KMS-11 (cell line): ENCODE data around the gene ASPG.

ENCODE experiments used
- H2AFZ ChIP-seq: fragments of 200-600 bp; sonication (generic); 2 replicates; pipeline ENCODE4 v1.6.1; 2016; ENCODE audit warnings: antibody characterized with exemption, mixed run types, low read depth
- H3K27ac ChIP-seq: fragments of 200-600 bp; sonication (generic); 2 replicates; pipeline ENCODE4 v1.6.1; 2016; ENCODE audit warnings: mild to moderate bottlenecking, mixed run types
- H3K27me3 ChIP-seq: fragments of 200-600 bp; sonication (generic); 2 replicates; pipeline ENCODE4 v1.6.1; 2017; ENCODE audit warnings: mild to moderate bottlenecking, low read depth, mixed run types, moderate library complexity; ENCODE audit not compliant: insufficient read depth
- H3K36me3 ChIP-seq: fragments of 200-600 bp; sonication (generic); 2 replicates; pipeline ENCODE4 v1.6.1; 2017; ENCODE audit warnings: mild to moderate bottlenecking, mixed run types; ENCODE audit not compliant: insufficient read depth
- H3K4me1 ChIP-seq: fragments of 200-600 bp; sonication (generic); 2 replicates; pipeline ENCODE4 v1.6.1; 2016; ENCODE audit warnings: mild to moderate bottlenecking, low read depth, mixed run types; ENCODE audit not compliant: poor library complexity, severe bottlenecking
- H3K4me2 ChIP-seq: fragments of 200-600 bp; sonication (generic); 2 replicates; pipeline ENCODE4 v1.7.0; 2016; ENCODE audit warnings: mild to moderate bottlenecking, mixed run types
- H3K4me3 ChIP-seq: fragments of 200-600 bp; sonication (generic); IDR thresholded peaks from 2 replicates; pipeline ENCODE4 v1.6.1; 2017; ENCODE audit warnings: low read depth, low read length, mixed read lengths; ENCODE audit not compliant: insufficient read depth
- H3K79me2 ChIP-seq: fragments of 200-600 bp; sonication (generic); 2 replicates; pipeline ENCODE4 v1.6.1; 2016; ENCODE audit warnings: low read depth, mixed run types; ENCODE audit not compliant: insufficient read depth
- H3K9ac ChIP-seq: fragments of 200-600 bp; sonication (generic); 2 replicates; pipeline ENCODE4 v1.6.1; 2016; ENCODE audit warnings: mild to moderate bottlenecking, mixed run types
- H4K20me1 ChIP-seq: fragments of 200-600 bp; sonication (generic); 2 replicates; pipeline ENCODE4 v1.6.1; 2016; ENCODE audit warnings: mild to moderate bottlenecking, mixed run types; ENCODE audit not compliant: insufficient read depth
- CTCF ChIP-seq: fragments of 200-600 bp; sonication (generic); conservative IDR thresholded peaks from 2 replicates; pipeline ENCODE4 v1.6.1; 2017; ENCODE audit warnings: low read depth, mild to moderate bottlenecking, antibody characterized with exemption, low read length, moderate library complexity, mixed read lengths

The ASPG gene

DNA sequence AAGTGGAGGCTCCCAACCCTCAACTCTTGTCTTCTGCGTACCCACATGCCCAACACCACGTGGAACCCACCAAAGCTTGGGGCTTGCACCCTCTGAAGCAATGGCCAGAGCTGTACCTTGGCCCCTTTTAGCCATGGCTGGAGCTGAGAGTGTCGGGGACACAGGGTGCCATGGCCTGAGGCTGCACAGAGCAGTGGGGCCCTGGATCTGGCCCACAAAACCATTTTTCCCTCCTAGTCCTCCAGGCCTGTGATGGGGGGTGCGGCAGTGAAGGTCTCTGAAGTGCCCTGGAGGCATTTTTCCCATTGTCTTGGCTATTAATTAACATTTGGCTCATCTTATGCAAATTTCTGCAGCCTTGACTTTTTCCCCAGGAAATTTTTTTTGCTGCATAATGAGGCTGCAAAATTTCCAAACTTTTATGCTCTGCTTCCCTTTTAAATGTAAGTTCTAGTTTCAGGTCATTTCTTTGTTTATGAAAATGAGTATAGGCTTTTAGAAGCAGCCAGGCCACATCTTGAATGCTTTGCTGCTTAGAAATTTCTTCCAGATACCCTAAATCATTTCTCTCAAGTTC is 18.7 kb upstream of the ASPG start:
- Histone ChIP-seq H3K4me2 (no peak overlapping the region), H3K36me3 (no peaks in the 10 kb centered on the region), H3K27me3 (no peaks in the 10 kb centered on the region), H3K9ac (no peak overlapping the region), H2AFZ (no peak overlapping the region), H4K20me1 (no peaks in the 10 kb centered on the region), H3K4me1 (no peaks in the 10 kb centered on the region), H3K79me2 (no peaks in the 10 kb centered on the region), H3K27ac (no peak overlapping the region), H3K4me3 (no peak overlapping the region)
- no peak for TF ChIP-seq CTCF

GRCh38 chr14:104069541-104069940 is 16.0 kb upstream of the ASPG start:
- no peak overlapping the region for H3K9ac ChIP-seq
- no peaks in the 10 kb centered on the region for H3K27me3 ChIP-seq
- H3K4me3 ChIP-seq = no peak overlapping the region
- H3K4me1 ChIP-seq = no peaks in the 10 kb centered on the region
- no peak overlapping the region for H3K4me2 ChIP-seq
- H3K79me2 ChIP-seq = no peaks in the 10 kb centered on the region
- H3K36me3 ChIP-seq = no peaks in the 10 kb centered on the region
- no peaks in the 10 kb centered on the region for H4K20me1 ChIP-seq
- no peak overlapping the region for H2AFZ ChIP-seq
- TF ChIP-seq CTCF = no peak
- H3K27ac ChIP-seq = no peak overlapping the region

DNA sequence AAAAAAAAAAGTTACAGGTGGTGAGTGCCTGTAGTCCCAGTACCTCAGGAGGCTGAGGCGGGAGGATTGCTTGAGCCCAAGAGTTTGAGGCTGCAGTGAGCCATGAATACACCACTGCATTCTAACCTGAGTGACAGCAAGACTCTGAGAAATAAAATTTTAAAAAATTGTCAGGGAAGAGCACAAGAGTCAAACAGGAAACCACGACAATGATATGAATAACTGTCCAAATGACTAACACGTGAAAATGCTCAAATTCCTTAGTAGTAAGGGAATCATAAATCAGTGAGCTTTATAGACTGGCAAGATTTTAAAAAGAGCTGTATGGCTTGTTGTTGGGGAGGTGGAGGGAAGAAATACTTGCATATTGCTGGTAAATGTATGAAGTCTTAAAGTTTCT is 12.9 kb upstream of the ASPG start:
- no peak overlapping the region for H3K4me3 ChIP-seq
- no peaks in the 10 kb centered on the region for H3K79me2 ChIP-seq
- no peak overlapping the region for H3K9ac ChIP-seq
- H2AFZ ChIP-seq = no peak overlapping the region
- H4K20me1 ChIP-seq = no peaks in the 10 kb centered on the region
- no peak overlapping the region for H3K27ac ChIP-seq
- no peaks in the 10 kb centered on the region for H3K36me3 ChIP-seq
- no peak overlapping the region for H3K4me2 ChIP-seq
- TF ChIP-seq CTCF = no peak
- no peaks in the 10 kb centered on the region for H3K27me3 ChIP-seq
- no peaks in the 10 kb centered on the region for H3K4me1 ChIP-seq

DNA sequence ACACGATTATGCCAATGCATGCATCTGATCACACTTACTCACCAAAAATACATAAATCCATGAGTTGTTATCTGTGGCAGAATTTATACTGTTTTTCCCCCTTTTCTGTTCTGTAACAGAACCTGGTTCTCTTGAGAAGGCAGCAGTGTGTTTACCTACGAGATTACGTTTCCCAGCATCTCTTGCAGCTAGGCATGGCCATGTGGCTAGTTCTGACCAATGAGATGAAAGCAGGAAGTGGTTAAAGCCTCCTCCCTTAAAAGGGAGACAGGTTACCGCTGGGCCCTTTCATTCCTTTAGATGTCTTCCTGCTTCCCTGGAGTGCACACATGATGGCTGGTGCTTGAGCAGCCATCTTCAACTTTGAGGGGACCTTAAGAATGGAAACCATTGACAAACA is 11.7 kb upstream of the ASPG start:
- Histone ChIP-seq H4K20me1 (no peaks in the 10 kb centered on the region), H2AFZ (no peak overlapping the region), H3K4me1 (no peaks in the 10 kb centered on the region), H3K4me3 (no peak overlapping the region), H3K4me2 (no peak overlapping the region), H3K9ac (no peak overlapping the region), H3K27ac (no peak overlapping the region), H3K79me2 (no peaks in the 10 kb centered on the region), H3K36me3 (no peaks in the 10 kb centered on the region), H3K27me3 (no peaks in the 10 kb centered on the region)
- no peak for TF ChIP-seq CTCF
